NCI-H446 treated with DMSO at 0.1 percent for 48 hours (cell line): ENCODE measurements around the gene KDM4C.

Experiments
- DNase-seq: peaks from one replicate; lab custom pipeline; 2025; lab: John Stamatoyannopoulos, UW

KDM4C gene

GRCh38 chr9:6904371-6904770 is 146.6 kb downstream of the KDM4C start:
- no peak for DNase-seq

GRCh38 chr9:6905850-6906375 is 148.1 kb downstream of the KDM4C start:
- no peak for DNase-seq

- DNase-seq: peak; percentile 27
Observed at GRCh38 chr9:6907772-6908381, 150.1 kb downstream of the KDM4C start.

- no peak for DNase-seq
Observed at GRCh38 chr9:6909181-6909580, 151.4 kb downstream of the KDM4C start.

GRCh38 chr9:6910032-6910431 is 152.3 kb downstream of the KDM4C start:
- DNase-seq: peak; percentile 19

GRCh38 chr9:6910497-6910896 is 152.7 kb downstream of the KDM4C start:
- DNase-seq: no peak

GRCh38 chr9:6911901-6912638 is 154.3 kb downstream of the KDM4C start:
- no peak for DNase-seq

GRCh38 chr9:6915635-6916034 is 157.9 kb downstream of the KDM4C start:
- no peak for DNase-seq

- DNase-seq: no peak
Observed at GRCh38 chr9:6917162-6917561, 159.4 kb downstream of the KDM4C start.

- DNase-seq: no peak
Observed at GRCh38 chr9:6920041-6920440, 162.3 kb downstream of the KDM4C start.

GRCh38 chr9:6921315-6921714 is 163.5 kb downstream of the KDM4C start:
- no peak for DNase-seq

- no peak for DNase-seq
Observed at GRCh38 chr9:6922124-6922676, 164.4 kb downstream of the KDM4C start.

- no peak for DNase-seq
Observed at GRCh38 chr9:6922680-6923079, 164.9 kb downstream of the KDM4C start.

GRCh38 chr9:6923086-6923485 is 165.3 kb downstream of the KDM4C start:
- no peak for DNase-seq

GRCh38 chr9:6924149-6924548 is 166.4 kb downstream of the KDM4C start:
- DNase-seq: peak; percentile 42

- no peak for DNase-seq
Observed at GRCh38 chr9:6924988-6925563, 167.3 kb downstream of the KDM4C start.

GRCh38 chr9:6925836-6926235 is 168.1 kb downstream of the KDM4C start:
- DNase-seq: peak; percentile 22

GRCh38 chr9:6926436-6926835 is 168.7 kb downstream of the KDM4C start:
- DNase-seq: no peak

- no peak for DNase-seq
Observed at GRCh38 chr9:6927838-6928237, 170.1 kb downstream of the KDM4C start.

- no peak for DNase-seq
Observed at GRCh38 chr9:6928863-6929262, 171.1 kb downstream of the KDM4C start.

- DNase-seq: no peak
Observed at GRCh38 chr9:6929441-6930215, 171.9 kb downstream of the KDM4C start.

- no peak for DNase-seq
Observed at GRCh38 chr9:6930827-6931226, 173.1 kb downstream of the KDM4C start.
